Lower lobe of right lung (tissue), 2 donors: Measurements from ENCODE around the gene CAPN14. TPM values are rescaled to one million over a fixed set of nuclear protein-coding genes. Genes with fewer than 3 reads are reported as not detected.

ENCODE experiments used
- ATAC-seq, 2 donors: fragments of 200-7000 bp; cut with Tn5 transposase; one replicate each; pipeline ENCODE4 v1.9.1; 2020 to 2022; ENCODE audit warnings: mild to moderate bottlenecking in 2 of 2, moderate library complexity in 2 of 2
- DNase-seq: peaks from one replicate; pipeline ENCODE4 v3.0.0-alpha.2; 2020
- H3K27ac ChIP-seq: fragments of 200-600 bp; one replicate; pipeline ENCODE4 v1.8.0; 2022
- H3K27me3 ChIP-seq: fragments of 200-600 bp; one replicate; pipeline ENCODE4 v1.8.0; 2022; ENCODE audit warnings: low read depth
- H3K36me3 ChIP-seq: fragments of 200-600 bp; one replicate; pipeline ENCODE4 v1.8.0; 2022; ENCODE audit warnings: mild to moderate bottlenecking
- H3K4me1 ChIP-seq: fragments of 200-600 bp; one replicate; pipeline ENCODE4 v1.8.0; 2022
- H3K4me3 ChIP-seq: fragments of 200-600 bp; one replicate; pipeline ENCODE4 v1.8.0; 2022; ENCODE audit warnings: mild to moderate bottlenecking
- H3K9me3 ChIP-seq: fragments of 200-600 bp; one replicate; pipeline ENCODE4 v1.8.0; 2022
- intact Hi-C: fragments of 100-400 bp; cut with DNase I; formaldehyde crosslinking; loops from one replicate; pipeline ENCODE4 v1.11.0; 2022
- total RNA-seq: library from RNA; stranded (reverse); fragmentation: NEBNext Ultra II Directional; extraction: Animal tissue kit (Norgen Biotek cat#: 25700); gene quantifications from one replicate; pipeline ENCODE4 v1.2.1, GENCODE V29; 2021
- TF ChIP-seq, protein P1 (sequence below): fragments of 200-600 bp; IDR thresholded peaks from one replicate; pipeline ENCODE4 v1.8.0; 2022; ENCODE audit warnings: antibody characterized with exemption, mild to moderate bottlenecking
- donor health status: DM: no; HTN: yes; CAD: no; lungs with severe emphysema.

Gene CAPN14
- total RNA-seq, 1 donor from 2014 or later, result 0.15 TPM

DNA sequence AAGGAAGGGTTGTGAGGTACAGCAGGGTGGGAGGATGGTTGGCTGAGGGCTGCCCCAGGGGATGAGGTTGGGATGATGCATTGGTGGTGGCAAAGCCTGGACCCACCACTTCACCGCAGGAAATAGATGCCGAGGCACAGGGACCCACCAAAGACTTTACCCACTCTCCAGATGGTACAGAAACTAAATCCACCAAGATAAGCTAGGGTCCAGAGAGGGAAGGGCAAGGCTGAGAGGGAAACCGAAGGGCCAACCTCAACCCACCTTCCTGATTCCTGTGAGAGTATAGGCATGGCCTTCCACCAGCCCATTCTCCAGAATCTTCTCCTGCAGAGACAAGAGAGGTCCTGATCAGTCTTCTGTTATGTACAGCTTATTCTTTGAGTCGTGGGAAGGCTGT is 18.1 kb downstream of the CAPN14 start:
- no peaks in the 10 kb centered on the region for H3K36me3 ChIP-seq
- intact Hi-C loops, result no loop called here
- no peaks in the 10 kb centered on the region for H3K4me1 ChIP-seq
- H3K9me3 ChIP-seq, result no peaks in the 10 kb centered on the region
- H3K4me3 ChIP-seq, result no peak overlapping the region
- no peak overlapping the region for H3K27ac ChIP-seq
- no peaks in the 10 kb centered on the region for H3K27me3 ChIP-seq
- TF ChIP-seq, protein P1, sequence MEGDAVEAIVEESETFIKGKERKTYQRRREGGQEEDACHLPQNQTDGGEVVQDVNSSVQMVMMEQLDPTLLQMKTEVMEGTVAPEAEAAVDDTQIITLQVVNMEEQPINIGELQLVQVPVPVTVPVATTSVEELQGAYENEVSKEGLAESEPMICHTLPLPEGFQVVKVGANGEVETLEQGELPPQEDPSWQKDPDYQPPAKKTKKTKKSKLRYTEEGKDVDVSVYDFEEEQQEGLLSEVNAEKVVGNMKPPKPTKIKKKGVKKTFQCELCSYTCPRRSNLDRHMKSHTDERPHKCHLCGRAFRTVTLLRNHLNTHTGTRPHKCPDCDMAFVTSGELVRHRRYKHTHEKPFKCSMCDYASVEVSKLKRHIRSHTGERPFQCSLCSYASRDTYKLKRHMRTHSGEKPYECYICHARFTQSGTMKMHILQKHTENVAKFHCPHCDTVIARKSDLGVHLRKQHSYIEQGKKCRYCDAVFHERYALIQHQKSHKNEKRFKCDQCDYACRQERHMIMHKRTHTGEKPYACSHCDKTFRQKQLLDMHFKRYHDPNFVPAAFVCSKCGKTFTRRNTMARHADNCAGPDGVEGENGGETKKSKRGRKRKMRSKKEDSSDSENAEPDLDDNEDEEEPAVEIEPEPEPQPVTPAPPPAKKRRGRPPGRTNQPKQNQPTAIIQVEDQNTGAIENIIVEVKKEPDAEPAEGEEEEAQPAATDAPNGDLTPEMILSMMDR, result no peak
- no peak for ATAC-seq
- DNase-seq, result no peak

DNA sequence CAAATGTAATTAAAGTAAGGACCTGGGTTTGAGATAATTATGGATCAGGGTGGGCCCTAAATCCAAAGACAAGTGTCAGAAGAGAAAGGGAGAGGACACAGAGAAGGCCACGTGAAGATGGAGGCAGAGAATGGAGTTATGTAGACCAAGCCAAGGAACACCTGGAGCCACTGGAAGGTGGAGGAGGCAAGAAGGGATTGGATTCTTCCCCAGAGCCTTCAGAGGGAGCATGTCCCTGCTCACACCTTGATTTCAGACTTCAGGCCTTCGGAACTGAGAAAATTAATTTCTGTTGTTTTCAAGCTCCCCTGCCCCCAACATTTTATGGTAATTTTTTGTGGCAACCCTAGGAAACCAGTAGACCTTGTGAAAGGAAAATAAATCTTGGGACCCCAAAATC is 19.6 kb downstream of the CAPN14 start:
- no peaks in the 10 kb centered on the region for H3K9me3 ChIP-seq
- no peaks in the 10 kb centered on the region for H3K27me3 ChIP-seq
- no peaks in the 10 kb centered on the region for H3K36me3 ChIP-seq
- intact Hi-C loops, result no loop called here
- no peak for ATAC-seq
- H3K4me3 ChIP-seq, result no peak overlapping the region
- TF ChIP-seq, protein P1, result no peak
- no peaks in the 10 kb centered on the region for H3K4me1 ChIP-seq
- DNase-seq, result no peak
- no peak overlapping the region for H3K27ac ChIP-seq

DNA sequence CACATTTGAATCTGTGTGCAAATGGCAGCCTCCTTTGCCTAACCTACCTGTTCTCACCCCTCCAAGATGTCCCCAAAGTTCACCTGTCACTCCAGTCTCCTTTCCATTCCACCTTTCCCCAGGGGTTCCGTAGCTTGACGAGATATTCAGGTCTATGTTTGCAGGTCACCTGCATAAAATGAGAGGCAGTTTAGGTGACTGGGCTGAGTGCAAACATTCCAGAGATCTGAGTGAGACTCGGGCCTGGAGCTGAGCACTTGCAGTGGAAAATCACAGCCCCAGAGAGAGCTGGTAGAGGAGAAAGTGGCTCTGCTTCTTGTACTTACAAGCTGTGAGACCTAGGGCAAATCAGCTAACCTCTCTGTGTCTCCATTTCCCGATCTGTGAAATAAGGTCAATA is 20.1 kb downstream of the CAPN14 start:
- intact Hi-C loops, result no loop called here
- H3K36me3 ChIP-seq, result no peaks in the 10 kb centered on the region
- H3K4me1 ChIP-seq, result no peaks in the 10 kb centered on the region
- ATAC-seq, result no peak
- H3K4me3 ChIP-seq, result no peak overlapping the region
- TF ChIP-seq, protein P1, result no peak
- H3K27me3 ChIP-seq, result no peaks in the 10 kb centered on the region
- no peak for DNase-seq
- H3K9me3 ChIP-seq, result no peaks in the 10 kb centered on the region
- H3K27ac ChIP-seq, result no peak overlapping the region

DNA sequence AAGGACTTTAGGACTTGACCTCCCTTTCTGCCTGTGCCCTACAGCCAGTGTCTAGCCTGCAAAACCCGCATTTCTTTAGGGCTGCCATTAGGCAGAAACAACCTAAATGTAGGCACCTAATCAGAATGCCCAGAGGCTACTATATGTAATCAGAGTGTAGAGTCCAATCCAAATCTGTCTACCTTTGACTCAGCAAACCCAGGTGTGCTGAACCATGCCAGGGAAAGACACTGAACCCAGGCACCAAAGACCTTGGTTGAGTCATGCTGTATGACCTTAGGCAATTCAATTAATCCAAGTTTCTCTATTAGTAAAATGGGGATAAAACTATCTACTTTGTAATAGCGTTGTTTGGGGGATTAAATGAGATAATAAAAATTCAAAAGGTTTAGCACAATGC is 20.7 kb downstream of the CAPN14 start:
- intact Hi-C loops, result no loop called here
- DNase-seq (no peak), ATAC-seq (no peak)
- TF ChIP-seq, protein P1, result no peak
- no peaks in the 10 kb centered on the region for H3K36me3 ChIP-seq
- H3K4me3 ChIP-seq, result no peak overlapping the region
- H3K4me1 ChIP-seq, result no peaks in the 10 kb centered on the region
- H3K9me3 ChIP-seq, result no peaks in the 10 kb centered on the region
- H3K27ac ChIP-seq, result no peak overlapping the region
- no peaks in the 10 kb centered on the region for H3K27me3 ChIP-seq

GRCh38 chr2:31193806-31194205 is 23.5 kb downstream of the CAPN14 start:
- DNase-seq, result no peak
- H3K9me3 ChIP-seq, result no peaks in the 10 kb centered on the region
- H3K4me3 ChIP-seq, result no peak overlapping the region
- H3K27ac ChIP-seq, result no peak overlapping the region
- no peak for ATAC-seq
- no peaks in the 10 kb centered on the region for H3K27me3 ChIP-seq
- TF ChIP-seq, protein P1, result no peak
- H3K4me1 ChIP-seq, result no peaks in the 10 kb centered on the region
- intact Hi-C loops, result no loop called here
- no peaks in the 10 kb centered on the region for H3K36me3 ChIP-seq

GRCh38 chr2:31192851-31193392 is 24.4 kb downstream of the CAPN14 start:
- intact Hi-C loops, result no loop called here
- H3K9me3 ChIP-seq, result no peaks in the 10 kb centered on the region
- no peak overlapping the region for H3K27ac ChIP-seq
- DNase-seq (no peak), ATAC-seq (no peak)
- H3K4me1 ChIP-seq, result no peaks in the 10 kb centered on the region
- no peaks in the 10 kb centered on the region for H3K36me3 ChIP-seq
- H3K4me3 ChIP-seq, result no peak overlapping the region
- TF ChIP-seq, protein P1, result no peak
- H3K27me3 ChIP-seq, result no peaks in the 10 kb centered on the region
